Measurements from ENCODE around the gene ZNF362.

ZNF362 gene

GRCh38 chr1:33335020-33335419 is 78.7 kb downstream of the ZNF362 start:
- peak in 1 of 2 experiments; percentile 81 for DNase-seq (ENCODE audit: low read depth in 1 of 2, low spot score in 1 of 2)
- Histone ChIP-seq H3K27me3 (ENCODE audit: insufficient read depth, poor library complexity, severe bottlenecking) (no peaks in the 10 kb centered on the region), H3K27ac (replicated peaks) (no peak overlapping the region; the same call in 1 of the 2 replicates), H3K4me3 (replicated peaks; ENCODE audit: insufficient read depth, low read length) (no peak overlapping the region)
- no peak for TF ChIP-seq GABPA (IDR thresholded peaks at IDR 0.05; ENCODE audit: low read depth)
- TF ChIP-seq SPI1 (IDR thresholded peaks at IDR 0.05; ENCODE audit: borderline replicate concordance, low read depth) = peak; percentile 84; the same call in 1 of the 2 replicates

GRCh38 chr1:33336580-33336979 is 80.3 kb downstream of the ZNF362 start:
- Histone ChIP-seq H3K27me3 (ENCODE audit: insufficient read depth, poor library complexity, severe bottlenecking) (no peaks in the 10 kb centered on the region), H3K27ac (replicated peaks) (no peak overlapping the region), H3K4me3 (replicated peaks; ENCODE audit: insufficient read depth, low read length) (no peak overlapping the region)
- TF ChIP-seq REST (IDR thresholded peaks at IDR 0.05; ENCODE audit: insufficient replicate concordance, low read depth) (no peak), POLR2AphosphoS5 (IDR thresholded peaks at IDR 0.05; ENCODE audit: low read depth) (no peak), SPI1 (IDR thresholded peaks at IDR 0.05; ENCODE audit: borderline replicate concordance, low read depth) (no peak), CTCF (IDR thresholded peaks at IDR 0.05; ENCODE audit: insufficient read depth, low read length) (no peak), GABPA (IDR thresholded peaks at IDR 0.05; ENCODE audit: low read depth) (no peak)
- DNase-seq (ENCODE audit: low read depth in 1 of 2, low spot score in 1 of 2) = no peak

GRCh38 chr1:33337441-33337840 is 81.1 kb downstream of the ZNF362 start:
- H3K4me3 ChIP-seq (replicated peaks; ENCODE audit: insufficient read depth, low read length) = no peak overlapping the region
- TF ChIP-seq GABPA (IDR thresholded peaks at IDR 0.05; ENCODE audit: low read depth) (no peak), REST (IDR thresholded peaks at IDR 0.05; ENCODE audit: insufficient replicate concordance, low read depth) (no peak), SPI1 (IDR thresholded peaks at IDR 0.05; ENCODE audit: borderline replicate concordance, low read depth) (no peak), CTCF (IDR thresholded peaks at IDR 0.05; ENCODE audit: insufficient read depth, low read length) (no peak), POLR2AphosphoS5 (IDR thresholded peaks at IDR 0.05; ENCODE audit: low read depth) (no peak)
- H3K27me3 ChIP-seq (ENCODE audit: insufficient read depth, poor library complexity, severe bottlenecking) = no peaks in the 10 kb centered on the region
- DNase-seq (ENCODE audit: low read depth in 1 of 2, low spot score in 1 of 2) = no peak
- no peak overlapping the region for H3K27ac ChIP-seq (replicated peaks)

GRCh38 chr1:33338048-33338439 is 81.8 kb downstream of the ZNF362 start:
- TF ChIP-seq GABPA (IDR thresholded peaks at IDR 0.05; ENCODE audit: low read depth) (no peak), REST (IDR thresholded peaks at IDR 0.05; ENCODE audit: insufficient replicate concordance, low read depth) (no peak), SPI1 (IDR thresholded peaks at IDR 0.05; ENCODE audit: borderline replicate concordance, low read depth) (no peak), CTCF (IDR thresholded peaks at IDR 0.05; ENCODE audit: insufficient read depth, low read length) (no peak), POLR2AphosphoS5 (IDR thresholded peaks at IDR 0.05; ENCODE audit: low read depth) (no peak)
- no peaks in the 10 kb centered on the region for H3K27me3 ChIP-seq (ENCODE audit: insufficient read depth, poor library complexity, severe bottlenecking)
- H3K4me3 ChIP-seq (replicated peaks; ENCODE audit: insufficient read depth, low read length) = no peak overlapping the region
- peak overlapping the region; percentile 61 for H3K27ac ChIP-seq (replicated peaks)
- DNase-seq (ENCODE audit: low read depth in 1 of 2, low spot score in 1 of 2) = no peak

Data from HL-60 (cell line).